ENCODE results near the gene MANEA. TPM values are rescaled to one million over a fixed set of nuclear protein-coding genes. Genes with fewer than 3 reads are reported as not detected.

The MANEA gene
- total and polyA plus RNA-seq, 2 of the 13 experiments (the other 11 are each of a cell fraction or from before 2014, with no cell fraction given): 10.0 to 10.9 TPM

DNA sequence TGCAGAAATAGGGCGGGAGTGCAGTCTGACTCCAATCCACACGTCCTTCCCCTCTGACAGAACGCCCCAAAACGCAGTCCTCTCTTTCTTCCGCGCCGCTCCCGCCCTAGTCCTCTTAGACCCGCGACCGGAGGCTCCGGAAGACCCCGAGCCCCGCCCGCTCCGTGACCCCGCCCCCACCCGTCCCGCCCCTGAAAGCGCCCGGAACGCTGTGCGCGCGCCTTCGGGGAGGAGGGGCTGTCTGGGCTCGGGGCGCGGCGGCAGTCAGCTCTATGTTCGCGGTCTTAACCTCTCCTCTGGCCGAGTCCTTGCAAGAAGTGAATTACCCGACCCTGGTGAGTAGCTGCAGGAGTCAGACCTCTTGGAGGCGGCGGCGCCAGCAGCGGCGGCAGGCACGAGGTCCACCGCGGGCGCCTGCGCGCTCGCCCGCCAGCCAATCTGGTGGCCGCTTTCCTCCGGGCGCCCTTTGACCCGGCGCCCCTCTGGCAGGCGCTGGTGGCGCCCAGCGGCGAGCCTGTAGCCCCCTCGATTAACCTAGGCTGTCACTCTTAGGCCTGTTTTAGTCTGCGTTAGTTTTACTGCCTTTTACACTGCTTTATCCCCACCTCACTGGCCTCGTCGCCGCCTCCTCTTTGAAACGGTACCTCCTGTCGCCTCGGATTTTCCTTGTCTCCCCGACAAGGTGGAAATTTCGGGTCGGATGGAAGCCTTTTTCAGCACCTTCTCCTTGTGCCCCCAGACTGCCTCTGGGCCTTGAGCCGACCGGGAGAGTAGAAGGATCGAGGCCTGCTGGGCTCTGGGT lies at the start of gene MANEA (continued):
- TF ChIP-seq FIP1L1 (IDR thresholded peaks at IDR 0.05; ENCODE audit: borderline replicate concordance, insufficient read depth, low read depth, low read length): no peak
- TF ChIP-seq ZNF30 (CRISPR knock-in tag; IDR thresholded peaks at IDR 0.05): 0 out of 2 replicates have a peak, but pooled peaks have one; percentile 58
- TF ChIP-seq SMAD1 (CRISPR knock-in tag; IDR thresholded peaks at IDR 0.05; ENCODE audit: borderline replicate concordance, low read depth): no peak
- peak; percentile 65 for TF ChIP-seq POLR2G (IDR thresholded peaks at IDR 0.05; ENCODE audit: low read depth, low read length)
- TF ChIP-seq, protein P1, sequence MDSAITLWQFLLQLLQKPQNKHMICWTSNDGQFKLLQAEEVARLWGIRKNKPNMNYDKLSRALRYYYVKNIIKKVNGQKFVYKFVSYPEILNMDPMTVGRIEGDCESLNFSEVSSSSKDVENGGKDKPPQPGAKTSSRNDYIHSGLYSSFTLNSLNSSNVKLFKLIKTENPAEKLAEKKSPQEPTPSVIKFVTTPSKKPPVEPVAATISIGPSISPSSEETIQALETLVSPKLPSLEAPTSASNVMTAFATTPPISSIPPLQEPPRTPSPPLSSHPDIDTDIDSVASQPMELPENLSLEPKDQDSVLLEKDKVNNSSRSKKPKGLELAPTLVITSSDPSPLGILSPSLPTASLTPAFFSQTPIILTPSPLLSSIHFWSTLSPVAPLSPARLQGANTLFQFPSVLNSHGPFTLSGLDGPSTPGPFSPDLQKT (CRISPR knock-in tag; IDR thresholded peaks at IDR 0.05; ENCODE audit: borderline replicate concordance): no peak
- 0 out of 2 replicates have a peak, but pooled peaks have one; percentile 32 for TF ChIP-seq EED (CRISPR knock-in tag; IDR thresholded peaks at IDR 0.05)
- no peak for TF ChIP-seq ZNF883 (CRISPR knock-in tag; IDR thresholded peaks at IDR 0.05; ENCODE audit: not compliant biosample characterization)
- peak; percentile 70 for TF ChIP-seq ZSCAN31 (CRISPR knock-in tag; IDR thresholded peaks at IDR 0.05; ENCODE audit: low read depth)
- no peak for TF ChIP-seq GTF2F1 (IDR thresholded peaks at IDR 0.05; ENCODE audit: low read length)
- no peak for TF ChIP-seq ZNF3 (CRISPR knock-in tag; IDR thresholded peaks at IDR 0.05)
- peak; percentile 67 for TF ChIP-seq FOXC1 (CRISPR knock-in tag; IDR thresholded peaks at IDR 0.05; ENCODE audit: borderline replicate concordance)
- TF ChIP-seq PHF21A (CRISPR knock-in tag; IDR thresholded peaks at IDR 0.05): no peak
- TF ChIP-seq ZNF354B (CRISPR knock-in tag; IDR thresholded peaks at IDR 0.05): no peak
- TF ChIP-seq NR1H2 (CRISPR knock-in tag; IDR thresholded peaks at IDR 0.05; ENCODE audit: borderline replicate concordance, low read depth): no peak
- TF ChIP-seq TMF1 (CRISPR knock-in tag; IDR thresholded peaks at IDR 0.05; ENCODE audit: low read depth): peak; percentile 14; the same call in 1 of the 2 replicates
- no peak for TF ChIP-seq ZFP36L2 (CRISPR knock-in tag; IDR thresholded peaks at IDR 0.05)
- no peak for TF ChIP-seq ZSCAN9 (CRISPR knock-in tag; IDR thresholded peaks at IDR 0.05; ENCODE audit: borderline replicate concordance)
- TF ChIP-seq, protein P2, sequence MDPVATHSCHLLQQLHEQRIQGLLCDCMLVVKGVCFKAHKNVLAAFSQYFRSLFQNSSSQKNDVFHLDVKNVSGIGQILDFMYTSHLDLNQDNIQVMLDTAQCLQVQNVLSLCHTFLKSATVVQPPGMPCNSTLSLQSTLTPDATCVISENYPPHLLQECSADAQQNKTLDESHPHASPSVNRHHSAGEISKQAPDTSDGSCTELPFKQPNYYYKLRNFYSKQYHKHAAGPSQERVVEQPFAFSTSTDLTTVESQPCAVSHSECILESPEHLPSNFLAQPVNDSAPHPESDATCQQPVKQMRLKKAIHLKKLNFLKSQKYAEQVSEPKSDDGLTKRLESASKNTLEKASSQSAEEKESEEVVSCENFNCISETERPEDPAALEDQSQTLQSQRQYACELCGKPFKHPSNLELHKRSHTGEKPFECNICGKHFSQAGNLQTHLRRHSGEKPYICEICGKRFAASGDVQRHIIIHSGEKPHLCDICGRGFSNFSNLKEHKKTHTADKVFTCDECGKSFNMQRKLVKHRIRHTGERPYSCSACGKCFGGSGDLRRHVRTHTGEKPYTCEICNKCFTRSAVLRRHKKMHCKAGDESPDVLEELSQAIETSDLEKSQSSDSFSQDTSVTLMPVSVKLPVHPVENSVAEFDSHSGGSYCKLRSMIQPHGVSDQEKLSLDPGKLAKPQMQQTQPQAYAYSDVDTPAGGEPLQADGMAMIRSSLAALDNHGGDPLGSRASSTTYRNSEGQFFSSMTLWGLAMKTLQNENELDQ (CRISPR knock-in tag; IDR thresholded peaks at IDR 0.05; ENCODE audit: borderline replicate concordance): no peak
- 0 out of 2 replicates have a peak, but pooled peaks have one; percentile 43 for TF ChIP-seq ZNF317 (CRISPR knock-in tag; IDR thresholded peaks at IDR 0.05)
- no peak for TF ChIP-seq NFE2L1 (CRISPR knock-in tag; IDR thresholded peaks at IDR 0.05; ENCODE audit: borderline replicate concordance)
- TF ChIP-seq BCL6 (CRISPR knock-in tag; IDR thresholded peaks at IDR 0.05): no peak
- TF ChIP-seq HMGA1 (CRISPR knock-in tag; conservative IDR thresholded peaks at IDR 0.05): no peak
- peak; percentile 22; the same call in 1 of the 2 replicates for TF ChIP-seq SP5 (CRISPR knock-in tag; IDR thresholded peaks at IDR 0.05; ENCODE audit: borderline replicate concordance, low read depth)
- TF ChIP-seq KMT2A (CRISPR knock-in tag; IDR thresholded peaks at IDR 0.05): peak; percentile 90; the same call in 1 of the 2 replicates
- TF ChIP-seq ZNF121 (CRISPR knock-in tag; IDR thresholded peaks at IDR 0.05): no peak
- peak; percentile 70; the same call in 1 of the 2 replicates for TF ChIP-seq ARHGAP35 (CRISPR knock-in tag; IDR thresholded peaks at IDR 0.05; ENCODE audit: borderline replicate concordance)
- no peak for TF ChIP-seq ZNF772 (CRISPR knock-in tag; IDR thresholded peaks at IDR 0.05)
- TF ChIP-seq ZC3H13 (CRISPR knock-in tag; IDR thresholded peaks at IDR 0.05): 0 out of 2 replicates have a peak, but pooled peaks have one; percentile 10
- no peak for TF ChIP-seq MAFF (IDR thresholded peaks at IDR 0.05; ENCODE audit: low read depth, low read length)

Data from HepG2 (cell line).